Measurements from ENCODE around the gene UBE4B.

Gene UBE4B

DNA sequence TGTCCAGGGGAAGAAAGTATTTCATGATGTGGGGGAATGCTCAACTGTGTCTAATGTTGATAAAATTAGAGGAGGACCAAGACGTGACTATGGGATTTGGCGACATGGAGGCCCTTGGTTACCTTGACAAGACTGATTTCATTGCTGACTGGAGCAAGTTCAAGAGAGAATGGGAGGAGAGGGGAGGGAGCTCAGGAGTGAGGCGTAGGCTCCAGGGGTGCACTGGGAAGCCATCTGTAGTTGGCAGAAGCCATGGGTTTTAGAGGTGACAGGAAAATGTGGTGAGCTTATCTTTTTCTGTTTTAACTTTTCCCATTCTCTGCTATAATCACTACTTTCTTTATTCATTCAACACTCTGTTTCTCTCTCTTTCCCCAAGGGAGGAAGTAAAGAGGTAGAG lies 15.8 kb downstream of the UBE4B start:
- TF ChIP-seq, protein P1, sequence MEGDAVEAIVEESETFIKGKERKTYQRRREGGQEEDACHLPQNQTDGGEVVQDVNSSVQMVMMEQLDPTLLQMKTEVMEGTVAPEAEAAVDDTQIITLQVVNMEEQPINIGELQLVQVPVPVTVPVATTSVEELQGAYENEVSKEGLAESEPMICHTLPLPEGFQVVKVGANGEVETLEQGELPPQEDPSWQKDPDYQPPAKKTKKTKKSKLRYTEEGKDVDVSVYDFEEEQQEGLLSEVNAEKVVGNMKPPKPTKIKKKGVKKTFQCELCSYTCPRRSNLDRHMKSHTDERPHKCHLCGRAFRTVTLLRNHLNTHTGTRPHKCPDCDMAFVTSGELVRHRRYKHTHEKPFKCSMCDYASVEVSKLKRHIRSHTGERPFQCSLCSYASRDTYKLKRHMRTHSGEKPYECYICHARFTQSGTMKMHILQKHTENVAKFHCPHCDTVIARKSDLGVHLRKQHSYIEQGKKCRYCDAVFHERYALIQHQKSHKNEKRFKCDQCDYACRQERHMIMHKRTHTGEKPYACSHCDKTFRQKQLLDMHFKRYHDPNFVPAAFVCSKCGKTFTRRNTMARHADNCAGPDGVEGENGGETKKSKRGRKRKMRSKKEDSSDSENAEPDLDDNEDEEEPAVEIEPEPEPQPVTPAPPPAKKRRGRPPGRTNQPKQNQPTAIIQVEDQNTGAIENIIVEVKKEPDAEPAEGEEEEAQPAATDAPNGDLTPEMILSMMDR (IDR thresholded peaks at IDR 0.05) = no peak

DNA sequence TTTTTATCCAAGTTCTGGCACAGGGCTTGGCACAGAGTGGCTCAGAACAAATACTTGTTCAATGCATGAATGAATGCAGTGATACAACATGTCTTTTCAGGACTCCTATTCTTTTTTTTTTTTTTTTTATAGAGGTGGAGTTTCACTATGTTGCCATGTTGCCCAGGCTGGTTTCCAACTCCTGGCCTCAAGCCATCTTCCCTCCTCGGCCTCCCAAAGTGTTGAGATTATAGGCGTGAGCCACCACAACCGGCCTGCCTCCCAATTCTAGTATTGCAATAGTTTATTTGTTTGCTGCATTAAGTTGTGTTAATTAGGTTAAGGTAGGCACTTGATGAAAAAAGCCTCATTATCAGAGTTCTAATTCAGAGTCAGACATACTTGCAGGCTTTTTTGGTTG lies 17.9 kb downstream of the UBE4B start:
- TF ChIP-seq, protein P1 (IDR thresholded peaks at IDR 0.05) = no peak

DNA sequence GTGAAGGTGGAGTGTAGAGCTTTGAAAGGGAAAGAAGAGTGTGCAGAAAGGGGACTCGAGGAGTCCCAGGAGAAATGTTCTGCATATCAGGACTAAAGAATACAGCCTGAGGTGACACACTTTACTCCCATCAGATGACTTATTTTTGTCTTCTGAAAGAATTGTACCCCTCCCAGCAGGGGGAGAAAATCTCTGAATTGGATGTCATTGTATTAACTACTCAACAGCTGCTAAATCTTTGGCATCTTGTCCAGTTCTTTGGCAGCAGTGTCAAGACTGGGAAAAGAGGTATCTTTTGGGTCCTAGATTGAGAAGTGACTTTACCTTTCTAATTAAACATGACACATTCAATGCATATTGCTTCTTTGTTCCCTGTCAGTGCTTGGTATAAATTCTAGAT lies 18.9 kb downstream of the UBE4B start:
- TF ChIP-seq, protein P1 (IDR thresholded peaks at IDR 0.05) = no peak

DNA sequence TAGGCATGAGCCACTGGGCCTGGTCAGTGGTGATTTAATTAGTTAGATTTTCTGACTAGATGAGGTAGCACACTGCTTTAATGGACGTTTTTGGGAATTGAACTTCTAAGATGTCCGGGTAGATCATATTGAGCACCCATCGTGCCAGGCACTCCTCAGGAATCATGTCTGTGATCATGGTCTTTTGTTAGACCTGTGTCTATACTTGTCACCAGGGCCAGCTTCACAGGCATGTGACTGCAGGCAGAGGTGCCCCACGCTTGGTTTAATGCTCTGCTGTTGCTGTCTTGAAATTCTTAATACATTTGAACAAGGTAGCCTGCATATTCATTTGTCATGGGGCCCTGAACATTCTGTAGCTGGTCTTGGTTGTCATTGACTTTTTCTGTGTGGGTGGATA lies 19.6 kb downstream of the UBE4B start:
- TF ChIP-seq, protein P1 (IDR thresholded peaks at IDR 0.05) = no peak

DNA sequence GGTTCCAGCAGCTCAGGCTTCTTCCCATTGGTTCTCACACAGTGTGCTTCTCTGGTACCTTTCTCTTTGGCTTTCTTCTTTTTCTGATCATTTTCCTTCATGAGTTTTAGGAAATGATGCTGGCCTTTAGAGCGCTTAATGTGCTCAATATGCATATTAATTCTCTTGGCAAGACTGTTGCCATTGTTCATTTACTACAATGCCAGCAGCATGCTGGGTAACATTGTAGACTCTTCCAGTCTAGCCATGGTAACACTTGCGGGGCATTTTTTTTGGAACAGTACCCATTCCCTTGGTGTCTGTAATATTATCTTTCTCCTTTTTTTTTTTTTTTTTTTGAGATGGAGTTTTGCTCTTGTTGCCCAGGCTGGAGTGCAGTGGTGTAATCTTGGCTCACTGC lies 21.7 kb downstream of the UBE4B start:
- TF ChIP-seq, protein P1 (IDR thresholded peaks at IDR 0.05) = no peak

DNA sequence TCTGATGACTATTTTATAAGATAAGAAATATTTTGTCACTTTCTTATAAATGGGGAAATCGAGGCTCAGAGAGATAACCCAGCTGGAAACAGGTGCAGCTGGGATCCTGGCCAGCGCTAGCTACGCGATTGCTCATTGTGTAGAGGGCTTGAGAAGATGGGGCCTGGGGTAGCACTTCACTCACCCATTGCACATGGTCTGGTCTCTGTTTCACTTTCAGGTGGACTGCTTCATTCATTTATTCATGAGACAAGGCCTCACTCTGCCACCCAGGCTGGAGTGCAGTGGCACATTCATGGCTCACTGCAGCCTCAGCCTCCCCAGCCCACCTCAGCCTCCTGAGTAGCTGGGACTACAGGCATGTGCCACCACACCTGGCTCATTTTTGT lies 23.8 kb downstream of the UBE4B start:
- TF ChIP-seq, protein P1 (IDR thresholded peaks at IDR 0.05) = no peak

DNA sequence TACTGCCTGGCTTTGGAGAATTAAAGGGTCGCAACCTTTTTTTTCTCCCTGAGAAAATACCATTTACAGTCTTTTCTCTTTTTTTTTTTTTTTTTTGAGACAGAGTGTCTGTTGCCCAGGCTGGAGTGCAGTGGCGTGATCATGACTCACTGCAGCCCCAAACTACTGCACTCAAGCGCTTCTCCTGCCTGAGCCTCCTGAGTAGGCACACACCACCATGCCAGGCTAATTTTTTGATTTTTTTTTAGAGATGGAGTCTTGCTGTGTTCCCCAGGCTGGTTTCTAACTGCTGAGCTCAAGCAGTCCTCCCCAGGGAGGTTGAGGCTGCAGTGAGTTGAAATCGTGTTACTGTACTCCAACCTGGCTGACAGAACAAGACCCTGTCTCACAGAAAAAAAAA lies 24.6 kb downstream of the UBE4B start:
- TF ChIP-seq, protein P1 (IDR thresholded peaks at IDR 0.05) = no peak

DNA sequence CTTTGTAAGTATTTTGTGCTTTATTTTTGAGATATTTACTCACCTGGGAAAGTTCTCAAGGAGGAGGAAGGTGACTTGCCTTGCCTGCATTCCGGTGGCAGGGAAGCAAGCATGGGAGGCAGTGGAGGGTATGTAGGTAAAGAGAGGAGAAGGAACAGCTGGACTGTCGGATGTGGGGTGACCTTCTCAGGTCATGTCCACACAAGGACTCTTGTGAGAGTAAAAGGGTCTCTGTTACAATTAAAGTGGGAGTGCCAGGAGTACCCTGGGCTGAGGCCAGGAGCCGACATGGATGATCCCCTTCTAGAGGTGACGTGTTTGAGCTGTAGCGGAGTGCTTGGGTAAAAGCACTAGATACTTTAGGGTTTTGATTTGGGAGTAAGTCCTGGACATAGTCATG lies 25.0 kb downstream of the UBE4B start:
- TF ChIP-seq, protein P1 (IDR thresholded peaks at IDR 0.05) = no peak
